GM19455 (cell line): ENCODE results near the gene PSME3IP1.

ENCODE experiments used
- ATAC-seq: cut with Tn5 transposase; IDR thresholded peaks from one replicate; pipeline ENCODE4 v1.9.1; 2021; ENCODE audit not compliant: unreplicated experiment

The PSME3IP1 gene

DNA sequence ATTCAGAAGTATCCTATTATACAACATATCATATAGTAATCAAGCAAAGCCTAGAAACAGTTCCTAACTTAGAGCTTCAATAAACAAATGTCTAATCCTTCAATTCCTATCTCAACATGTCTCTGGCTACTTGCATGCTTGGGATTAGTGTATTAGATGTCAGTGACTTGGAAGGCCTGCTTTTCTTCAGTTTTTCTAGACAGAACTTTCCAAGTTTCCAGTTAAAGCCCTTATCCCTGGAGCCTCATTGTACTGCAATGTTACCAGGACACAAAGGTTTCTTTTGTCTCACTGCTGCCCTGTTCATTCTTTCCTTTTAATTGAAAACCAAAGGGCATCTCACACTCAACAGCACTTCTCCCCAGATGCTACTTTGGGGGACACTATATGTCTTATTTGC lies 16.5 kb downstream of the PSME3IP1 start:
- no peak for ATAC-seq

DNA sequence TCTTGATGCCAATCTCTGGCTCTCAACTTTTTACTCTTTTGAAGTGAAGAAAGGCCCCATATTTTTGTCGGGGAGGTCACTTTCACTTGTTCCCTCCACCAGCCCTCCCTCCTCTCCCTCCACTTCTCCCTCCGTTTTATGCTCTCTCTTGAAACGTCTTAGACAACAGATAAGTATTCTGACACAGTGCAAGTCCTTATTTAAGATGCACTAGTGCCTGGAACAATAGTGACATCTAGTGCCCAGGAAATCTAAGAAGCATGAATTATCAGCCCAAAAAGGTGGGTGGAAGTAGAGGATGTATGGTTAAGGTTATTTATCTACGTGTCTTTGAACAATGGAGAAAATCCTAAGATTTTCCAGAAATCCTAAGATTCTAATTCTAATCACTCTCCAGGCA lies 17.9 kb downstream of the PSME3IP1 start:
- ATAC-seq = no peak

DNA sequence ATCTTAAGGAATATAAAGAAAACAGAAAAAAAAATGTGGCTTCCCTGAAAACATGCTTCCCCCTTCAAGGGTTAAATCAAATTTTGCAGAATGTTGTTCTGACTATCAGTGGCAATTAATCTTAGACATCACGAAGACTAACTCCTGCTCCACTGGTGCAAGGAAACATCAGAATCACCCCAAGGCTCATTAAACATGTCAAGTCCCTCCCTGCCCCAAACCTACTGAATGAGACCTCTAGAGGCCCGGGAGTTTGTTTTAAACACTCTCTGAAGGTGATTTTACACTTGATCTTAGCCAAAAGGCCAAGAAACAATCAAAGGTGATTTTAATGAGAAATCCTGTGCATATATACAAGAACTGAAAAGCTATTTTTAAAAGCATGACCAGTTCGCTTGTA lies 18.3 kb downstream of the PSME3IP1 start:
- no peak for ATAC-seq

- no peak for ATAC-seq
Measured at GRCh38 chr16:57166951-57167350, 18.9 kb downstream of the PSME3IP1 start.

DNA sequence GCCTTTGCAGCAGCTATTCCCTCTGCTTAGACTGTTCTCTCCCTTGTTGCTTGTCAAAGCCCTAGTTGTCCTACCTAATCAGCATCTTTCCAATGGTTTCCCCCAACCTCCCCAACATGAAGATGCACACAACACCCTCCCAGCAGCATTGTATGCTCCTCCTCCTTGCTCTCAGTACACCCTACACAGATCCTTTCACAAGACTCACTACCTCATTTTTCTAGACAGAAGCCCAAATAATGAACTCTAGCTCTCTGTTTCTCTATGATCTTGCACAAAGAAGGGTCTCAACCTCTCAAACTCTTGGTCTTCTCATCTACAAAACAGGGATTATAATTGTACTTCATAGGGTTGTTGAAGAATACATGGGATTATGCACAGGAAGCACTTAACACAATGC lies 19.4 kb downstream of the PSME3IP1 start:
- no peak for ATAC-seq

- ATAC-seq = no peak
Measured at GRCh38 chr16:57165938-57166337, 19.9 kb downstream of the PSME3IP1 start.

GRCh38 chr16:57165483-57165882 lies 20.4 kb downstream of the PSME3IP1 start:
- ATAC-seq = no peak

DNA sequence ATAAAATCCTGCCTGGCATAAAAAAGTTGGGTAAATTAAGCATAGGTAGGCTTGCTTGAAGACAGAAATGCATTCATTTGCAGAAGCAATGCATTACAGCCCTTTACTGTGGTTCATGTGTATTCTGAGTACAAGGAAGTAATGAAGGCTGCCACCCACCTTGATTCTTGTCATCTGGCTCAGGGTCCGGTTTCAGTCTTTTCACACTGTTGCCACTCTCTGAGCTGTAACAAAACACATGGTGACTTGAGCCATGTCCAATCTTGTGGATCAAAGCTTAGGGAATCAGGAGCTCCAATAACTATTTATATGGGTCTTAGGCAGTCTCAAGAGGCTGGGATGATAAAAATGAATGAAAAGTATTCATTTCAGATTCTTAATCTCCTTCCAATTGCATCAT lies 22.0 kb downstream of the PSME3IP1 start:
- ATAC-seq = no peak

- ATAC-seq = no peak
Measured at GRCh38 chr16:57159447-57159846, 26.4 kb downstream of the PSME3IP1 start.

- ATAC-seq = no peak
Measured at GRCh38 chr16:57157533-57157932, 28.3 kb downstream of the PSME3IP1 start.

DNA sequence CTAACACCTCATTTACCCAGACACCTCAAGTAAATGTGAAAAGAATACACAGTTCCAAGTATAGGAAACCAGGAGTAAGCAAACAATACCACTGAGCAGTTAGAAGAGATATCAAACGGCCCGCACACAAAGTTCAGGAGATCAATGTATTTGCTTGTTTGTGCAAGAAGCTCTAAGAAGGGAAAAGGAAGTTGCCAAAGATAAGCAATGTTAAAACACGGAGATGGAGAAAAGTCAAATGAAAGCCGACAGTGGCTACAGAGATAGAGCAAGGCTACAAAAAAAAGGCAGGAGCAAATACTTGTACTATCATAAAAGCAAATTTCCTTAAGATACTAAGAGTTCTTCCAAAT lies 29.5 kb downstream of the PSME3IP1 start:
- no peak for ATAC-seq

DNA sequence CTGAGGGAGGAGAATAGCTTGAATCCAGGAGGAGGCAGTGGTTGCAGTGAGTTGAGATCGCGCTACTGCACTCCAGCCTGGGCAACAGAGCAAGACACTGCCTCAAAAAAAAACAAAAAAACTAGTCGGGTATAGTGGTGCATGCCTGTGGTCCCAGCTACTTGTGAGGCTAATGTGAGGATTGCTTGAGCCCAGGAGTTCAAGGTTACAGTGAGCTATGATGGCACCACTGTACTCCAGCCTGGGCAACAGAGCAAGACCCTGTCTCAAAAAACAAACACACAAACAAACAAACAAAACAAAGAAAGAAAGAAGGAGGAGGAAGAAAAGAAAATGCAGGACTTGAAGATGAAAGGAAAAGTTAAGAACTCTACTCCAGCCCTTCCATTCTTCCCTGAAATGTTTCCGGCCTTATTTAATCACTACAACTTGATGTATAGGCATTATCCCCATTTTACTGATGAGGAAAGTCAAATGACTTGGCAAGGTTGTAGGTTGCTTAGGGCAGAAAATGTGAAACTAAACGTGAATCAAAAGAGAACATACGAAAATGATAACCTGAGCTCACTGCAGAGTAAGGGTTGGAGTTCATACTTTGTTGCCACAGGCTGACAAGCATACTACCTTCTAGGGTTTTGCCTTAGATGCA lies 30.0 kb downstream of the PSME3IP1 start:
- no peak for ATAC-seq

GRCh38 chr16:57153841-57154240 lies 32.0 kb downstream of the PSME3IP1 start:
- ATAC-seq = no peak

GRCh38 chr16:57152096-57153093 lies 33.4 kb downstream of the PSME3IP1 start:
- ATAC-seq = no peak

GRCh38 chr16:57151369-57151768 lies 34.5 kb downstream of the PSME3IP1 start:
- ATAC-seq = no peak

GRCh38 chr16:57150682-57151330 lies 35.0 kb downstream of the PSME3IP1 start:
- no peak for ATAC-seq

- ATAC-seq = no peak
Measured at GRCh38 chr16:57149391-57149790, 36.4 kb downstream of the PSME3IP1 start.

- ATAC-seq = no peak
Measured at GRCh38 chr16:57148481-57148880, 37.4 kb downstream of the PSME3IP1 start.

DNA sequence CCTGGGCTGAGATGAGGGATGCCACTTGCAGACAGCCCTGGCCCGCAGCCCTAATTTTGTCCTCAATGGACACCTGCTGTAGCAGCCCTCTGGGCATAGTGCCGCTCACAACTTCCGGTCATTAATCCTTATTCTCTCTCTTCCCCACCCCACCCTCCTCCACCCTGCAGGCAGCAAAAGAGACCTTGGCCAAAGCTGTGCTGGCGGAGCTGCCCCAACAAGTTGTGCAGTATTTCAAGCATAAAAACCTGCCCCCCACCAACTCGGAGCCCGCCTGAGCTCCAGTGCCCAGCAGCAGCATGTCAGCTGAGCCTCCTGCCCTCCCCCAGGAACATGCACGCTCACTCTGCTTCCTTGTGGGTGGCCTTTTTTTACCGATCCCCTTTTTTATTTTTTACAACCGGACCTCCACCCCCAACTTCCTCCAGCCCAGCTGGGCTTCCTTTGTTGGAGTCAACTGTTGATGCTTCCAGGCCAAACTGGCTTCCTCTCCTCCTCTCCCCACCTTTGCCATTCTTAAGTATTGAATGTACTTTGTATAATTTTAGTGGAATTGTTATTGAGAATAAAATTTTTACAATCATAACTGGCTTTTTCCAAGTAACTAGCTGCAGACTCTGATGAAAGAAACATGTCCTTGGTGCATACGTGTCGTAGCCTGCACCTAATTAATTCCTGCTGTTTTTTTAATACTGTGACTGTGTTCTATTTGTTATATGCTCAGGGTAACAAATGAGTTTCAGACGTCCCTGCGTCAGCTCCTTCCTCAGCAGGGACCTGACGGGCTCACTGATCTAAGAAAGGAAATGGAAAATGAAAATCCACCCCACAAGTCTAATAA lies 38.2 kb downstream of the PSME3IP1 start:
- no peak for ATAC-seq

- ATAC-seq = no peak
Measured at GRCh38 chr16:57146735-57147134, 39.1 kb downstream of the PSME3IP1 start.
